B cell (primary cell): Measurements from ENCODE around the gene GATAD1.

ENCODE experiments used
- CTCF ChIP-seq: fragments of 200-600 bp; IDR thresholded peaks from one replicate; pipeline ENCODE4 v1.8.0; 2022; ENCODE audit warnings: antibody characterized with exemption, mild to moderate bottlenecking
- EZH2 ChIP-seq: IDR thresholded peaks from 2 replicates; pipeline ENCODE4 v1.6.1; 2012; ENCODE audit warnings: borderline replicate concordance, low read depth, mild to moderate bottlenecking, moderate library complexity, low read length; ENCODE audit not compliant: insufficient read depth, poor library complexity, severe bottlenecking

DNA sequence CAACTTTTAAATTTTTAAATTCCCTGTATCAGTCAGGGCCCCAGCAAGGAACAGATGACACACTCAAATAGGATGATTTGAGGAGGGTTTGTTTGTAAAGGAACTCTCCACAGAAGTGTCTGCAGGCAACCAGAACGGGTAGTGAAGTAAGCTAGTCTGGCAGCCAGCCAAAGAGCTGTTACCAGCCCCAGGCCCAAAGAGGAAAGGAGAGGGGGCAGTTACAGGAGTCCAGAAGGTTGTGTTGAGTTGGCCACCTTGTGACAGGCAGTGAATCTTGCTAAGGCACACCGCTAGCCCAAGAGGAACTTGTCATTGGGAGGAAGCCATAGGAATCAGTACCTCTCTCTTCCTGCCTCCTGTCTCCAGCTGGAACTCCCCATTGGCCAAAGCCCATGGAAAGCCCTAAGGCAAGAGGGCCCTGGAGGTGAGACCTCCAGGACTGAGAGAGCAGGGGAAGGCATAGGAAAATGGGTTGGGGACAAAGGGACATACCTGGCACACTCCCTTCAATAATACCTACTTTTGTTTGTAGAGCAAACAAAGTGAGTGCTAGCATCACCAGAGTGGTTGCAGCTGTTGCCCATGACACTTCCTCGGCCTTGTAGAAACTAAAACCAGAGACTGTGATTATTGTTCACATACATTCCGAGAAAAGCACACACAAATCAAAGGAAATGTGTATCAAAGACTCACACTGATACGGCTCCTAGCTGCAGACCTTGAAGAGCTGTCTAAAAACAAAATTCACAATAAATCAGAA lies 25.4 kb upstream of the GATAD1 start:
- TF ChIP-seq EZH2 (no peak), CTCF (no peak)
